ENCODE measurements around the gene LUC7L. TPM values are rescaled to one million over a fixed set of nuclear protein-coding genes. Genes with fewer than 3 reads are reported as not detected.

Gene LUC7L
- total RNA-seq, 2 experiments from 2014 or later: 57.0 to 60.8 TPM

Other genes with a start within 250 kb of the LUC7L start
- gene POLR3K, start 175.8 kb downstream of the LUC7L start, total RNA-seq: 10 to 100 TPM; 39.9 to 45.3 TPM
- gene SNRNP25, start 175.6 kb downstream of the LUC7L start, total RNA-seq: 10 to 100 TPM; 48.5 to 51.1 TPM
- under 1 TPM in 1 of 2 experiments, not detected in 1; 0.43 TPM for gene RHBDF1, start 156.8 kb downstream of the LUC7L start, total RNA-seq
- 10 to 100 TPM; 53.1 to 58.7 TPM for gene MPG, start 151.2 kb downstream of the LUC7L start, total RNA-seq
- 10 to 100 TPM; 36.6 to 42.9 TPM for gene NPRL3, start 90.8 kb downstream of the LUC7L start, total RNA-seq
- not detected for gene HBZ, start 76.8 kb downstream of the LUC7L start, total RNA-seq
- not detected for gene HBM, start 63.5 kb downstream of the LUC7L start, total RNA-seq
- gene HBA2, start 56.6 kb downstream of the LUC7L start, total RNA-seq: not detected
- not detected for gene HBA1, start 52.8 kb downstream of the LUC7L start, total RNA-seq
- gene HBQ1, start 49.0 kb downstream of the LUC7L start, total RNA-seq: not detected
- gene FAM234A, start 5.4 kb upstream of the LUC7L start, total RNA-seq: 10 to 100 TPM; 15.7 to 18.4 TPM
- gene RGS11, start 46.5 kb upstream of the LUC7L start, total RNA-seq: under 1 TPM in 1 of 2 experiments, not detected in 1; 0.14 TPM
- not detected for gene ARHGDIG, start 51.1 kb upstream of the LUC7L start, total RNA-seq
- gene PDIA2, start 53.7 kb upstream of the LUC7L start, total RNA-seq: not detected
- gene AXIN1, start 123.3 kb upstream of the LUC7L start, total RNA-seq: 10 to 100 TPM; 18.6 to 20.5 TPM
- 10 to 100 TPM; 76.8 to 77.3 TPM for gene MRPL28, start 141.1 kb upstream of the LUC7L start, total RNA-seq
- 10 to 100 TPM; 30.6 to 31.5 TPM for gene PGAP6, start 152.5 kb upstream of the LUC7L start, total RNA-seq
- 10 to 100 TPM; 62.1 to 62.5 TPM for gene NME4, start 167.8 kb upstream of the LUC7L start, total RNA-seq
- 1 to 10 TPM; 8.5 to 8.8 TPM for gene DECR2, start 172.4 kb upstream of the LUC7L start, total RNA-seq
- 10 to 100 TPM; 14.8 to 18.4 TPM for gene RAB11FIP3, start 196.2 kb upstream of the LUC7L start, total RNA-seq

All from activated CD4-positive, alpha-beta memory T cell treated with anti-CD3 and anti-CD28 coated beads for 36 hours (primary cell).